ENCODE results near the gene SPAG16. TPM values are rescaled to one million over a fixed set of nuclear protein-coding genes. Genes with fewer than 3 reads are reported as not detected.

Gene SPAG16
- total RNA-seq, 1 experiment from 2014 or later = 17.3 TPM

DNA sequence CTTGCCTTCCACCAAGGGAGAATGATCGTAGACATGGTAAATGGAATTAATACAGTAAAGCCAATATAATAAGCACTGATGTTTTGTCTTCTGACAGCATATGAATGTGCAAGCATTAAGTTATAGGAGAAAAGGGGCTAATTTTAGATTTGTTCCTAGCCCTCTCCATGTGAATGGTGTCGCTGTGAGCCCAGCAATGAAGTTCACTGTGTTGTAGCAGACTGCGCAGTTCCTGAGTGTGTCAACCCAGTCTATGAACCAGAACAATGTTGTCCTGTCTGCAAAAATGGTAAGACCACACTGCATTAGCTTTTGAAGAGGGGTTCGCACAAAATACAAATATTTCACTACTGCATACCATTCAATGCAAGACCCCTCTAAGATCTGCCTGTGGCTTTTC is 1152.2 kb downstream of the SPAG16 start:
- WGBS (ENCODE audit: extremely low coverage, insufficient read length, low lambda C conversion rate) = no CpG with 5 or more reads among the region's 4 CpGs
- H2BK12ac ChIP-seq (ENCODE audit: insufficient read length, low read depth, low read length) = no peak overlapping the region
- H3K27me3 ChIP-seq (ENCODE audit: insufficient read depth, low read length) = no peaks in the 10 kb centered on the region
- no peak overlapping the region for H2AK5ac ChIP-seq (ENCODE audit: insufficient read length, low read length)
- Mint-ChIP-seq H3K36me3 (ENCODE audit: insufficient read depth in 1 of 3, low read depth in 3 of 3) (no peaks in the 10 kb centered on the region), H3K27ac (no peak overlapping the region), H3K4me1 (no peaks in the 10 kb centered on the region), H3K9me3 (no peaks in the 10 kb centered on the region), H3K4me3 (no peak overlapping the region), H3K27me3 (ENCODE audit: low read depth) (no peaks in the 10 kb centered on the region)
- no peaks in the 10 kb centered on the region for H3K9me3 ChIP-seq (ENCODE audit: control insufficient read depth, low read depth, low read length)
- H3K27ac ChIP-seq (ENCODE audit: insufficient read length, low read depth, low read length) = no peak overlapping the region
- TF ChIP-seq, protein P1, sequence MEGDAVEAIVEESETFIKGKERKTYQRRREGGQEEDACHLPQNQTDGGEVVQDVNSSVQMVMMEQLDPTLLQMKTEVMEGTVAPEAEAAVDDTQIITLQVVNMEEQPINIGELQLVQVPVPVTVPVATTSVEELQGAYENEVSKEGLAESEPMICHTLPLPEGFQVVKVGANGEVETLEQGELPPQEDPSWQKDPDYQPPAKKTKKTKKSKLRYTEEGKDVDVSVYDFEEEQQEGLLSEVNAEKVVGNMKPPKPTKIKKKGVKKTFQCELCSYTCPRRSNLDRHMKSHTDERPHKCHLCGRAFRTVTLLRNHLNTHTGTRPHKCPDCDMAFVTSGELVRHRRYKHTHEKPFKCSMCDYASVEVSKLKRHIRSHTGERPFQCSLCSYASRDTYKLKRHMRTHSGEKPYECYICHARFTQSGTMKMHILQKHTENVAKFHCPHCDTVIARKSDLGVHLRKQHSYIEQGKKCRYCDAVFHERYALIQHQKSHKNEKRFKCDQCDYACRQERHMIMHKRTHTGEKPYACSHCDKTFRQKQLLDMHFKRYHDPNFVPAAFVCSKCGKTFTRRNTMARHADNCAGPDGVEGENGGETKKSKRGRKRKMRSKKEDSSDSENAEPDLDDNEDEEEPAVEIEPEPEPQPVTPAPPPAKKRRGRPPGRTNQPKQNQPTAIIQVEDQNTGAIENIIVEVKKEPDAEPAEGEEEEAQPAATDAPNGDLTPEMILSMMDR (conservative IDR thresholded peaks at IDR 0.05) = no peak
- no peak overlapping the region for H2AFZ ChIP-seq (ENCODE audit: low read length)
- H3K4me2 ChIP-seq (ENCODE audit: insufficient read depth, insufficient read length, low read length) = no peak overlapping the region
- H3K23me2 ChIP-seq (ENCODE audit: insufficient read length, low read depth, low read length, poor library complexity, severe bottlenecking) = no peaks in the 10 kb centered on the region
- H3T11ph ChIP-seq (ENCODE audit: low read length) = no peak overlapping the region
- H4K5ac ChIP-seq (ENCODE audit: insufficient read length, low read depth, low read length) = no peak overlapping the region
- no peak overlapping the region for H3K4ac ChIP-seq (ENCODE audit: low read depth, low read length)
- no peak overlapping the region for H2BK15ac ChIP-seq (ENCODE audit: low read depth, low read length)
- no peaks in the 10 kb centered on the region for H3K79me2 ChIP-seq (ENCODE audit: insufficient read depth, low read length)
- H3K4me1 ChIP-seq (ENCODE audit: insufficient read depth, low read length) = no peaks in the 10 kb centered on the region
- no peak for DNase-seq
- no peak overlapping the region for H4K91ac ChIP-seq (ENCODE audit: insufficient read length, low read depth, low read length)
- no peak overlapping the region for H2BK20ac ChIP-seq (ENCODE audit: low read depth, low read length, poor library complexity, severe bottlenecking)
- no peaks in the 10 kb centered on the region for H3K79me1 ChIP-seq (ENCODE audit: insufficient read depth, low read depth, low read length, poor library complexity, severe bottlenecking)
- no peak overlapping the region for H3K56ac ChIP-seq (ENCODE audit: insufficient read length, low read depth, low read length)
- H4K20me1 ChIP-seq (ENCODE audit: control insufficient read depth, insufficient read depth, insufficient read length) = no peaks in the 10 kb centered on the region
- no peak overlapping the region for H3K23ac ChIP-seq (ENCODE audit: insufficient read length, low read depth, low read length)
- H4K8ac ChIP-seq (replicated peaks; ENCODE audit: insufficient read length, low read depth, low read length) = no peak overlapping the region
- H3K9ac ChIP-seq (ENCODE audit: extremely low read depth, insufficient read length, low read length) = no peak overlapping the region
- H3K14ac ChIP-seq (ENCODE audit: insufficient read depth, low read length) = no peak overlapping the region
- H2BK120ac ChIP-seq (ENCODE audit: low read depth, low read length, poor library complexity, severe bottlenecking) = no peak overlapping the region
- H2BK5ac ChIP-seq (ENCODE audit: insufficient read length, low read length) = no peak overlapping the region
- no peak overlapping the region for H3K18ac ChIP-seq (ENCODE audit: insufficient read length, low read depth, low read length)

Measured in H9 (cell line).